NK-92 treated with Interleukin-12 subunit alpha and Interleukin-12 subunit beta, amount 100 ng/mL, for 24 hours (cell line): ENCODE measurements around the gene PSMD4.
"Not testable (repeated sequence)": the region's sequence is repeated elsewhere in the genome, so short reads cannot be mapped to it uniquely, and the experiment has no call there.

ENCODE experiments used
- DNase-seq: peaks from one replicate; lab custom pipeline; 2025; lab: John Stamatoyannopoulos, UW

The PSMD4 gene

DNA sequence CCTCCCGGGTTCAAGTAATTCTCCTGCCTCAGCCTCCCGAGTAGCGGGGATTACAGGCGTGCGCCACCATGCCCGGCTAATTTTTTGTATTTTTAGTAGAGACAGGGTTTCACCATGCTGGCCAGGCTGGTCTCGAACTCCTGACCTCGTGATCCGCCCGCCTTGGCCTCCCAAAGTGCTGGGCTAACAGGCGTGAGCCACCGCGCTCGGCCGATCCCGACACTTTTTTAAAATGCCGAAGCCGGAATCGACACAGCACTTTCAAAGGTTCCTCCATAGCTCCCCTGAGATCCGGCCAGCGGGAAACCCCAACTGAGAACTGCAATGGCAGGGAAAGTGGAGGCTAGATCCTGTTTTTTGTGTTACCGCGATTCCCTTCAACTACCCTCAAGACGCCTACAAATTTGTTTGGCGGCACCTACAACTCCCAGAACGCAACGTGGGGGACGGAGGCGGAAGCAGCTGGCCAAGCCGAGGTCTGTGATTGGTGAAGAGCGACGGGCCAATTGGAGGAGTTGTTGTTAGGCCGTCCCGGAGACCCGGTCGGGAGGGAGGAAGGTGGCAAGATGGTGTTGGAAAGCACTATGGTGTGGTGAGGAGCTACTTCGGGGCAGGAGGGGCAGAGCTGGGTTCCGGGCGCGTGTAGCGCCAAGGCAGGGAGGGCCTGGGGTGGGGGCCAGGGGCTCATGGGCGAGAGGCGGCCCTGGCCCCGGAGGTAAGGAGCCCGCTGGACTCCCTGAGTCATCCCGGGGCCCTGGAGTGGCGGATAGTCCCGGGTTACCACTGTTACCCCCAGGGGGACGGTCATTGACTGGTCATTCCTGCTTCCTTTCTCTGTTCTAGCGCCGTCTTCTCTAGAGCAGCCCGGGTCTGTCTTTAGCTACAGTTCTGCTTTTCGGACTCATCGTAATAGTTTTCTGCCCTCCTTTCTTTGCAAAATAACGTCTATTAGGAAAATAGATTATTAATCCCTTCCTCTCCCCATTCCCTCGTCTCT lies at the start of gene PSMD4:
TSS of gene PSMD4 (plus strand) at position 518 of the 997 bp plus-strand sequence. CDS start at position 567, 49 bp downstream.
- DNase-seq: peak; percentile 87

DNA sequence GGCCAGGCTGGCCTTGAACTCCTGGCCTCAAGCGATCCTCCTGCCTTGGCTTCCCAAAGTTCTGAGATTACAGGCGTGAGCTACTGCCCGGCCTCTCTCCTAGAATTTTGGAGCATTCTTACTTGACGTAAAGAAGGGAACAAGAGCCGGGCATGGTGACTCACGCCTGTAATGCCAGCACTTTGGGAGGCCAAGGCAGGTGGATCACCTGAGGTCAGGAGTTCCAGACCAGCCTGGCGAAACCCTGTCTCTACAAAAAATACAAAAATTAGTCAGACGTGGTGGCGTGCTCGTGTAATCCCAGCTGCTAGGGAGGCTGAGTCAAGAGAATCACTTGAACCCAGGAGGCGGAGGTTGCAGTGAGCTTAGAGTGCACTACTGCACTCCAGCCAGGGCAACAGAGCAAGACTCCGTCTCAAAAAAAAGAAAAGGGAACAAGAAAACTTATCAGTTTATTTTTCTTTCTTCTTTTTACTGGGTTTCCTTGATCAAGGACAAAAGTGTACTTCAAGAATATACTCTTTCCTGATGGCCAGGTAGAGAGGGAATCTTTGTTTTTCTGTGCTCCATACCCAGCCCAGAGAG lies 49.1 kb upstream of the PSMD4 start:
- not testable (repeated sequence) for DNase-seq

DNA sequence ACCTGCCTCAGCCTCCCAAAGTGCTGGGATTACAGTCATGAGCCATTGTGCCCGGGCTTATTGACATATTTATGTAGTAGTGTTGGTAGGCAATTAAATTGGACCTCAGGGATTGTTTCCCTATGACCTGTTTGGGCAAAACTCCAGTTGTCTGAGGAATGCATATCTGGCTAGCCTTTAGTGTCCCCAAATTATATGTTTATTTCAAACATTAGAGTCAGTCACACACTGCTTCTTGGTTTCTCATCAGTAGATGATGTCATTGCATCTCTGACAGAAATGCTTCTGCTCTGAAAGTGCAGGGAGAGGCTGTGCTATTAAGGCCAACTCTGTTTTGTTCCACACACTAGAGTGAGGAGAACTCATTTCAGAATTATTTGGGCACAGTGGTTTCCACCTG lies 43.7 kb upstream of the PSMD4 start:
- DNase-seq: no peak

DNA sequence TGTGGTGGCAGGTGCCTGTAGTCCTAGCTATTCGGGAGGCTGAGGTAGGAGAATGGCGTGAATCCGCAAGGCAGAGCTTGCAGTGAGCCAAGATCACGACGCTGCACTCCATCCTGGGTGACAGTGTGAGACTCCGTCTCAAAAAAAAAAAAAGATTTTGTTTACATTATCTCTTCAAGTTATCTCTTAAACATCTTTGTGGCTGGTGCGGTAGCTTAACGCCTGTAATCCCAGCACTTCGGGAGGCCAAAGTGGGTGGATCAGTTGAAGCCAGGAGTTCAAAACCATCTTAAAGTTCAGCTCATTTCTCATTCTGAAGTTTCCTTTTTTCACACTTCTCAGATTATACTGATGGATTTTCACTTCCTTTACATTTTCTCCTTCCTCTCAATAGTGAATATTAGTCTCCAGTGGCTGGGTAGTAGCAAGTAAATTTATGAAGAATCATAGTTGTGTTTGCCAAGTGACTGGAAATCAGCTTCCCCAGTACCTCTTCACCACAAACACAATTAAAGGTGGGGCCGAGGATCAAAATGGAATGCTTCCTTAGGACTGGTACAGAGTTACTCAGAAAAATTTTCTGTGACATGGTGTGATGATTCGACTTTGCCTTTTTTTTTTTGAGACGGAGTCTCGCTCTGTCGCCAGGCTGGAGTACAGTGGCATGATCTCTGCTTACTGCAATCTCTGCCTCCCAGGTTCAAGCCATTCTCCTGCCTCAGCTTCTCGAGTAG lies 42.4 kb upstream of the PSMD4 start:
- DNase-seq: no peak

DNA sequence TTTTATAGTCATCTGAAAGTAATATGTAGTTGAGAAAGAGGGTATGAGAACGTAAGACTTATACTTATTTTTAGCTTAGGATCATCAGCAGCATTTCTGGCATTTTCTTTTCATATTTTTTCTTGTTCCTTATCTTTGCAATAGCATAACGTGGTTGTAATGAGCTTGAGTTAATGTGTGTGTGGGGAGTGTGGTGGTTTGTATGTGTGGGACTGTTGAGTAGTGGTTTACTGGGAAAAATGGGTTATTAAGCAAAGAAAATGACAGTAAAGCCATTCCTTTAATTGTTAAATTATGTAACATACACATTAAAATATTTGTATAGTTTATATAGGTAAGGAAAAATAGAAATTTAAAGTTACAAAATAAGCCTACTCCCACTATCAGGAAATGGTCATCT lies 41.0 kb upstream of the PSMD4 start:
- no peak for DNase-seq

DNA sequence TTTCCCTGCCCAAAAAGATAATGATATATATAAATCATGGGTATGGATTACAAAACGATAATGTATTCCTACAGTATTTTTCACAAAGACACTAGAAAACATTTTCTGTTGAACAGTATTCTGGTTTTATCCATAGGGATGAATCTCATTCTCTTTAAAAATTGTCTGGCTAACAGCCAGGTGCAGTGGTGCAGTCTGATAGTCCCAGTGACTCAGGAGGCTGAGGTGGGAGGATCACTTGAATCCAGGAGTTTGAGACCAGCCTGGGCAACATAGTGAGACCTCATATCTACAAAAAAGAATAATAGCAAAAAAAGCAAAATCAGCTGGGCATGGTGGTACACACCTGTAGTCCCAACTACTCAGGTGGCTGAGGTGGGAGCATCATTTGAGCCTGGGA lies 32.9 kb upstream of the PSMD4 start:
- no peak for DNase-seq

DNA sequence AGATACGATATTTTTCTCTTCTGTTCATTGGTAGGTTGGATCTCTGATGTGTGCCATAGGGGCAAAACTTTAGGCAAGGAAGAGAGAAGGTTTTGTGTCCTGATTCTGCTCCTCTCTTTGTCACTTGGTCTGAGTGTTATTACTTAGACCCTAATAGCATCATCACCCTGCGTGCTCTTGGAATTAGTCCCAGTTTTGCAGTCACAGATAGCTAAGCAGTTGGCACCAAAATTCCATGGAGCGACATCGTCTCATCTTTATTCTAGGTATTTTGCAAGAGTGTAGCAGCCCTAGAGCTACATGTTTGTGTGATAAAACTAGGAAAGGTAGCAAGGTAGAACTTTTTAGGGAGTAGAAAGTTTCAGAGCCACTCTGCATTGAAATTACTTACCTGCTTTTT lies 32.4 kb upstream of the PSMD4 start:
- DNase-seq: no peak

DNA sequence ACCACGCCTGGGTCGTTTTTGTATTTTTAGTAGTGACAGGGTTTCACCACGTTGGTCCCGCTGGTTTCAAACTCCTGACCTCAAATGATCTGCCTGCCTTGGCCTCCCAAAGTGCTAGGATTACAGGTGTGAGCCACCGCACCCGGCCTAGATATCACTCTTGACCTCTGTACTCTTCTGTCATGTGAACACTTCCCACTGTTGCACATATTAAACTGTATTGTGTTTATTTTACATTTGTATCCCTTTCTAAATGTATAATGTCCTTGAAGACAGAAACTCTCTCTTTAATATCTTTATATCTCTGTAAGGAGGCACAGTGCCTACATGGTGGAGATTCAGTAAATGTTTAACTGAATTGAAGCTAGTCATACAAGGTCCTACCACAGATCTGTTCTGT lies 19.3 kb upstream of the PSMD4 start:
- DNase-seq: no peak

DNA sequence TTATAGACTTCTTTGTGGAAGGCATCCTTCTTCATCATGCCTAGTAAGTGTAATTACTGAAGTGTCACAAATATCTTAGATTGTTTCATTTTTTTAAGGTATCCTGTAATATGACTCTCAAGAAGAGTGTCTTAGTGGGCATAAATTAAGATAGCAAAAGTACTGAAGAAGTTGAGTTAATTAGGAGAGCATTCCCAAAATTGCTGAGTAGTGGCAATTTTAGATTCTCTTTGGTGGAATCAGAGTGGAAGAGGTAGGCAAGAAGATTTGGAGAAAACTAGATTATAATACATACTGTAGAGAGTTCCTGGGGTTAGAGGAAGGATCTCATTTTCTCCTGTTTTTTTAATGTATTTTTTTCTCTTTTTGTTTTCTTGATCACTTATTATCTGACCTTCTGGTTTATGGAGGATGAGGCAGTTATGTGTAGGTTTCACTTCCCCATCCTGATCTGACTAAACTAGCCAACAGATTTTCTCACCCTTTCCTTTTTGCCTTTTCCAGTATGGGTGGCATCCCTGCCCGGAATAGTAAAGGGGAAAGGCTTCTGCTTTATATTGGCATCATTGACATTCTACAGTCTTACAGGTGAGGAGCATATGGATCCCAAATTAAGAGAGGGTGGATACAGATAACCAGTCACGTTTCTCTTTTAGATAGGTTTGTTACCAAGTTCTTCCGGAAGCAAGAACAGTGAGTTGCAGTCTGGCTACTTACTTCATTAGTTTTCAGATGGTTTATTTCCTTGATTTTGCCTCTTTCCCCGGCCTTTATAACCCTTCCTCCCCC lies 16.7 kb upstream of the PSMD4 start:
- DNase-seq: no peak

DNA sequence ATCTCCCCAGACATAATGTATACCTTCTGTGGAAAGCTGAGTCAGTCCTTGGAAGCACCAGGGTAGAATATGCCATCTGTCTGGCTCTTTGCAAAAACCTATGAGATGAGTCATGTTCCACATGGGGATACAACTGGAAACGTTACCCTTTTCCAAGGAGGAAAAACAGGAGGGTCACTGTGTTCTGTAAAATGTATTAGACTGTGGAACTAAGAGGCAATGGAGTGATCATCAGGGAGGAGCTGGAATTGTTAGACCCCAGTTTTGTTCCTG lies 16.1 kb upstream of the PSMD4 start:
- no peak for DNase-seq

DNA sequence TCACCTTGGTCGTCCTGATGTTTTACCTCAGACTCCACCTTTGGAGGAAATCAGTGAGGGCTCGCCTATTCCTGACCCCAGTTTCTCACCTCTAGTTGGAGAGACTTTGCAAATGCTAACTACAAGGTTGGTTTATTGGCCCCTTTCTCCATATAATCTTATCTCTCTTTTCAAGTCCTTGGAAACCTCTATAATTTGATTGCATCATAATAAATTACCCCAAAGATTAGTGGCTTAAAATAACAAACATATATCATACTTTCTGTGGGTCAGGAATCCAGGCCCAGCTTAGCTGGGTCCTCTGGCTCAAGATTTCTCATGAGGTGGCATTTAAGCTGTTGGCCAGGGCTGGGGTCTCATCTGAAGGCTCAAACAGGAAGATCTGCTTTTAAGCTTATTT lies 12.1 kb upstream of the PSMD4 start:
- DNase-seq: no peak

DNA sequence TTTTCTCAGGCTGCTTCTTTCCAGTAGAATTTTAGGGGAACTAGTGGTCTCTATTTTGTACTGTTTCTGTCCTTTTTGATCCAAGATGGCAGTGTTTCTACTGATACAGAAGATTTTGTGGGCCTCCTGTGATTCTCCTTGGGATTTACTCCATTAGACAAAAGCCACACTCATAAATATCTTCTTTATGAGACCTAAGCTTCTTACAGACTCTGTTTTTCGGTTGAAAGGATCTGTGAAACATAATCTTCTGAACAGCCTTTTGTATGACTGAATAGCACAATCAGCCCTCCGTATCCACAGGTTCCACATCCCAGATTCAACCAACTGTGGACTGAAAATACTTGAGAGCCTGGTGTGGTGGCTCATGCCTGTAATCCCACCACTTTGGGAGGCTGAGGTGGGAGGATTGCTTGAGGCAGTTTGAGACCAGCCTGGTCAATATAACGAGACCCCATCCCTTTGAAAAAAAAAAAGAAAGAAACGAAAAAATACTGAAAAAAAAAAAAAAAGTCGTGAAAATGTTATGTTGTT lies 10.8 kb upstream of the PSMD4 start:
- DNase-seq: no peak

DNA sequence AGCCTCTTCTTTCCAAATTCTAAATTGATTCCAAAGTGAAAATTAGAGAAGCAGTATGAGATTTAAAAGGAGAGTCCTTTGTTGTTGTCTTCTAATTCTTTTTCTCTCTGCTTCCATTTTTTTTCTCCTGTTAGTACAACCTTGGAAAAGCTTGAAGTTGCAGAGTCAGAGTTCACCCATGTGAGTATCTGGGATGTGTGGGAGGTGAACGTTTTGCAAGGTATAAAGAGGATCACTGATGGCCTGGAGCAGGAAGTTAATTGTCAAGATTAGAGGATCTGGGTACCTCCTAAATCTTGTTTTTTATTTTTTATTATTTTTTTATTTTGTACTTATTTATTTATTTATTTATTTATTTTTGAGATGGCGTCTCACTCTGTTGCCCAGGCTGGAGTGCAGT lies 7.7 kb upstream of the PSMD4 start:
- no peak for DNase-seq

DNA sequence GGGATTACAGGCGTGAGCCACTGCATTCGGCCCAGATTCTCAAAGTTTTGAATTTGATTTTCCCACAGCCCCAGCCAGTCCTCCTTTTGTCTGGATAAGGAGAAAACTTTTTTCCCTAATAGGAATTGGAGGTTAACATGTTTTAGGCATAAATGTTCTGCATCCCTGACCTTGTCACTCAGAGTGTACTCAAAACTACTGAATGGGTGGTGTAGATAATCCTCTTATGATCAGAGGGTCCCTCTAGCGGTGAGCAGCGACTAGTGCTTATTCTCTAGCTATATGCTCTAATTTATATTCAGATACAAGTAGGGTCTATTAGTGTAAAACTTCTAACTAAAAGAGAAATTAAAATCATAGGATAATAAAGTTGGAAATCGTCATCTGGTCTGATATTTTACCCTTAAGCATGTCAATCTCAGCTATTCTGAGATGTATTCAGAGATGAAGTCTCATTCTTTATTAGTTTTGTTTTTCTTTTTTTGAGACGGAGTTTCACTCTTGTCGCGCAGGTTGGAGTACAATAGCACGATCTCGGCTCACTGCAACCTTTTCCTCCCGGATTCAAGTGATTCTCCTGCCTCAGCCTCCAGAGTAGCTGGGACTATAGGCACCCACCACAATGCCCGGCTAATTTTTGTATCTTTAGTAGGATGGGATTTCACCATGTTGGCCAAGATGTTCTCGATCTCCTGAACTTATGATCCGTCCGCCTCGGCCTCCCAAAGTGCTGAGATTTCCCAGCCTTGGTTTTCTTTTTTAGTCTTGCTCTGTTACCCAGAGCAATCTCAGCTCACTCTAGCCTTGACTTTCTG lies 2.7 kb upstream of the PSMD4 start:
- peak; percentile 23 for DNase-seq

DNA sequence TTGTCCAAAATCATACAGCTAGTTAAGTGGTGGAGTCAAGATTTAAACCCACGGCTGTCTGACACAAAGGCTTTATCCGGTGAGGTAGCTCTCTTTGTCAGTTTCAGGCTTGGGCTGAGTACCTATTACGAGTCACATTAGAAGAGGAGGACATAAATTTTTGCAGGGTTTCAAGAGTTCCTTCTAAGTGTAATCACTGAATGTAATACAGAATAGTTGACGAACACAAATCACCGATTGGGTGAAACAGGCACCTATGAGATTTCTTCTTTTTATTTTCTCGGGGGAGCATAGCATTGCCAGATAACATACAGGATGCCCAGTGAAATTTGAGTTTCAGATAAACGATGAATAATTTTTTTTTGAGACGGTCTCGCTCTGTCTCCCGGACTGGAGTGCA lies 847 bp downstream of the PSMD4 start:
- no peak for DNase-seq

DNA sequence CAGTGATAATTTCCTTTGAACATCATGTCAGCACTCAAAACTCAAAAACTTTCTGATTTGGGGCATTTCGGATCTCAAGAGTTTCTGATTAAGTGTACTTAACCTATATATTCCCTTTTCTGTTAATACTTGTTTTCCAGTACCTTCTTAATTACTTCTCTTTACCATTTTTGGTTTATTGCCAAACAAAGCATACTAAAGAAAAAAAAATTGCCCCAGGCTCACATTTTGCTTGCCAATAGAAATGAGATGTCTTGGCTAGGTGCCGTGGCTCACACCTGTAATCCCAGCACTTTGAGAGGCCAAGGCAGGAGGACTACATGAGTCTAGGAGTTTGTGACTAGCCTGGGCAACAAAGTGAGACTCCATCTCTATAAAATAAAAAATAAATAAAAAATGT lies 4.8 kb downstream of the PSMD4 start:
- DNase-seq: no peak

DNA sequence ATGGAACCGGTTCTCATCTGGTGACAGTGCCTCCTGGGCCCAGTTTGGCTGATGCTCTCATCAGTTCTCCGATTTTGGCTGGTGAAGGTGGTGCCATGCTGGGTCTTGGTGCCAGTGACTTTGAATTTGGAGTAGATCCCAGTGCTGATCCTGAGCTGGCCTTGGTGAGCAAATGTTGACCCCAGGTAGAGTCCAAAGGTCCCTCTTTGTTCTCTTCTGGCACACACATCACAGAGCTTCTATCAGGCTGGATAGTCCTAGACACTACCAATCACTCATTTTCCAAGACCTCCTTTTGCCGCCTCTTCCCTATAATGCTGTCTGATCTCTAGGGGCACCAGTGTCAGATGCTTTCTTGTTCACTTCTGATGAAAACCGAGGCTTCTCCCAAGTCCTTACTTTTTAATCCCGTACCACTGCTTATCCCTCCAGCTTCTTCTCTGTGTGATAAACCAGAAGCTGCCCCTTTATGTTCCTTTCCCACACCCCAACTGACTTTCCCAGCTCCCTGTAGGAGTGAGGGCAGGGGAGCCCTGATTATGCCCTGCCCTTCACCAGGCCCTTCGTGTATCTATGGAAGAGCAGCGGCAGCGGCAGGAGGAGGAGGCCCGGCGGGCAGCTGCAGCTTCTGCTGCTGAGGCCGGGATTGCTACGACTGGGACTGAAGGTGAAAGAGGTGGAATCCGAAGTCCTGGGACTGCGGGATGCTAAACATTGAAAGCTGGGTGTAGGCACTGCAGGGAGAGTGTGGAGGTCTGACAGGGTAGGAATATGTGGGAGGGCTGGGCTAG lies 11.1 kb downstream of the PSMD4 start:
- DNase-seq: no peak

DNA sequence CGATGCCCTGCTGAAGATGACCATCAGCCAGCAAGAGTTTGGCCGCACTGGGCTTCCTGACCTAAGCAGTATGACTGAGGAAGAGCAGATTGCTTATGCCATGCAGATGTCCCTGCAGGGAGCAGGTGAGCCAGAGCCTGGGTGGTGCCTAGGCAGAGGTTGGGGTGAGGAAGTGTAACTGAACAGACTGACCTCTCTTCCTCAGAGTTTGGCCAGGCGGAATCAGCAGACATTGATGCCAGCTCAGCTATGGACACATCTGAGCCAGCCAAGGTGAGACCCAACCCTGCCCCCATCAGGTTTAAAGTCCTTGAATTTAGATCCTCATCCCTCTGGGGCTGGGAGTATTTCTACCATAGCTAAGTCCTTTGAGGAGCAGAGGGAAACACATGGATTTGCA lies 11.8 kb downstream of the PSMD4 start:
- DNase-seq: no peak

DNA sequence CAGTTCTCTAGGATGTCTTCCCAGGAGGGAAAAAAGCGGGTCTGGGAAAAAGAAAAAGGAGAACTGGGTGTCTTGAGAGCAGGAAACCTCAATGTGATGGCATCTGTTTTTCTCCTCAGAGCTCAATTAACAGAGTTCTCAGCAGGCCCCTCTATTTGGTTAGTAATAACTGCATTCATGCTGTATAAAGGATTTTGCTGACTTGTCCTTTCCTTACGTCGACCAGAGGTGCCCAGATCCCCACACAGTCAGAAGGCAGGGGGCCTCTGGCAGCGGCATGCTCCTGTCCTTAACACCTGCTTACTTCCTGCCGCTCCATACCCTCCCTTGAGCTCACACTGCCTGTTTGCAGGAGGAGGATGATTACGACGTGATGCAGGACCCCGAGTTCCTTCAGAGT lies 12.3 kb downstream of the PSMD4 start:
- DNase-seq: no peak

DNA sequence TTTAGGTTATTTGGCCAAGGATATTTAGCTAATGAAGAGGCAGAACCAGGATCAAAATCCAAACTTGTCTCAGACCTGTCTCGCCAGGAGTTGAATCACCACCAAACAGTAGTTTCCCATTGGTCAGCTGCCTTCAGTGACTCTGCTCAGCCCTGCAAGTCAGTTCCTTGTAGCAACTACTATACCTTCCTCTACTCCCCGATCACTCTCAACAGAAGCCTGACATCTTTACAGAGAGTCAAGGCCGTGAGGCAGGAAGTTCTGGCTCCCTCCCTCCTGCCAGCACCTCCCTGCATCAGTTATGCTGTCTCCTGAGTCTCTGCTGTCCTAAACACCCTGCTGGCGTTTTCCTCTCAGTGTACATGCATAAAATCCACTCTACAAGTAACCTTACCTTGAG lies 13.2 kb downstream of the PSMD4 start:
- no peak for DNase-seq
